Middle frontal gyrus (tissue), 1 donor: Measurements from ENCODE around the gene ZBTB7A.

ENCODE experiments used
- DNase-seq: peaks from one replicate; pipeline ENCODE4 v3.0.0-alpha.2; 2015; ENCODE audit warnings: low spot score; ENCODE audit errors: extremely low spot score

Gene ZBTB7A

DNA sequence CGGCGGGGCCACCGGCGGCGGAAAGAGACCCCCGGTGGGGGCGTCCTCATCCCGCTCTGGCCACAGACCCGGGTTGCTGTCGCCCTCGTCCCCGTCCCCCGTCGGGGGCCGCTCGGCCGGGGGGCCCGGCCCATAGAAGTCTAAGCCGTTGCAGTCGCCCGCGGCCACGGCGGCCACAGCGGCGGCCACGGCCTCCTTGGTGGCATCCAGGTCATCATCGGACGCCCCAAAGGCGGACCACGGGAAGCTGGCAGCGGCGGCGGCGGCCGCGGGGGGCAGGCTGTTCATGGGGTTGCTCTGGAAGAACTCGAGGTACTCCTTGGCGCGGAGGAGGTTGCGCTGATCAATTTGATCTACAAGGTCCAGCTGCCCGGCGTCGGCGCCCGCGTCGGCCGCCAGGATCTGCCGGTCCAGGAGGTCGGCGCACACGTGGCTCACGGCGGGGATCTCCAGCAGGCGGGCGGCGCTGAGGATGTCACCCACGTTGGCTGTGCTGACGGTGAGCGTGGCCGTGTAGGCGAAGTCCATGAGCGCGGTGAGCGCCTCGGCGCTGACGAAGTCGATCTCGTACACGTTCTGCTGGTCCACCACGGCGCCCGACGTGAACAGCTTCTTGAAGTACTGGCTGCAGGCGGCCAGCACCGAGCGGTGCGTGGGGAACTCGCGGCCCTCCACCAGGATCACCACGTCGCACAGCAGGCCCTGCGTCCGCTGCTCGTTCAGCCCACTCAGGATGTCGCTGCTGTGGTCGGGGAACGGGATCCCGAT is 12.1 kb downstream of the ZBTB7A start:
- no peak for DNase-seq

DNA sequence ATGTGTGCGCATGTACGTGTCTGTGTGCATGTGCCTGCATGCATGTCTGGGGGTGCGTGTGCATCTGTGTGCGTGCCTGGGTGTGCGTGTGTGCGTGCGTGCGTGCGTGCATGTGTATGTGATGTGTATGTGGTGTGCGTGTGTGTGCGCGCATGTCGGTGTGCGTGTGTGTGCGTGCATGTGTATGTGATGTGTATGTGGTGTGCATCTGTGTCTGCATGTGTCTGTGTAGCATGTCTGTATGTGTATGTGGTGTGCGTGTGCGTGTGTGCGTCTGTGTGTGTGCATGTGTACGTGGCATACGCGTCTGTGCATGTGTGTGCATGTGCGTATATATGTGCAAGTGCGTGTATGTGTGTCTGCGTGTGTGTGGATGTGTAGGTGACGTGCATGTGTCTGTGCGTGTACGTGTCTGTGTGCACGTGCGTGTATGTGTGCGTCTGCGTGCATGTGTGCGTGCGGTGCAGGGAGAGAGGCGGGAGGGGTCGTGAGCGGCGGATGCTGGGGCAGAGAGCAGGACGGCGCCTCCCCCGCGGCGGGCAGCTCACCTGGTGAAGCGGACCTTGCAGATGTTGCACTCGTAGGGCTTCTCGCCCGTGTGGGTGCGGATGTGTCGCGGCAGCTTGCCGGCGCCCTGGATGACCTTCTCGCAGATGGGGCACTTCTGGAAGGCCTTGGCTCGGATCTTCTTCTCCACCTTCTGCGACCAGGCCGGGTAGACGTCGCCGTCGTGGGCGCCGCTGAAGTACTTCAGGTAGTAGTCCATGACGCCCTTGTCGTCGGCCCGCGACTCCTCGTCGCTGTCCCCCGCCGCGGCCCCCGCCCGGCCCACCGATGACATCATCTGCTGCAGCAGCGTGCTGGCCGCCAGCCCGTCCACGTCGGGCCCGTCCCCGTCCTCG is 13.0 kb downstream of the ZBTB7A start:
- DNase-seq, result no peak

DNA sequence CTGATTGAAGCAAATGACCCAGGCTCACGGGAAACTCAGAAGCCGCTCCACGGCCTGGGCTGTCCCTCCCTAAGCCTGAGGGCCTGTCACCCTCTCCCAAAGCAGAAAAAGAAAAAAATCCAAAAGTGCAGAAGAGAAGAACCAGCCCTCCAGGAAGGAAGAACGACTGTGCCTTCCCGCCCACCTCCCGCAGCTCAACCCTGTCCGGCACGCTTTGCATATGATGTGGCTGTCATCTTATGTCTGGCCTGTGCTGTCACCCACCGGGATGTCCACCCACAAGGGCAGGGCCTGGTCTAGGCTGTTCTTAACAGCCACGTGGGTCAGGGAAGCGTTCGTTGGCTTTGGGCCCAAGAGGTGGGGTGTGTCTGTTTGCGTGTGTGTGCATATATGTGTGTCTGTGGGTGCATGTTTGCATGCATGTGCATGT is 13.7 kb downstream of the ZBTB7A start:
- DNase-seq, result no peak

DNA sequence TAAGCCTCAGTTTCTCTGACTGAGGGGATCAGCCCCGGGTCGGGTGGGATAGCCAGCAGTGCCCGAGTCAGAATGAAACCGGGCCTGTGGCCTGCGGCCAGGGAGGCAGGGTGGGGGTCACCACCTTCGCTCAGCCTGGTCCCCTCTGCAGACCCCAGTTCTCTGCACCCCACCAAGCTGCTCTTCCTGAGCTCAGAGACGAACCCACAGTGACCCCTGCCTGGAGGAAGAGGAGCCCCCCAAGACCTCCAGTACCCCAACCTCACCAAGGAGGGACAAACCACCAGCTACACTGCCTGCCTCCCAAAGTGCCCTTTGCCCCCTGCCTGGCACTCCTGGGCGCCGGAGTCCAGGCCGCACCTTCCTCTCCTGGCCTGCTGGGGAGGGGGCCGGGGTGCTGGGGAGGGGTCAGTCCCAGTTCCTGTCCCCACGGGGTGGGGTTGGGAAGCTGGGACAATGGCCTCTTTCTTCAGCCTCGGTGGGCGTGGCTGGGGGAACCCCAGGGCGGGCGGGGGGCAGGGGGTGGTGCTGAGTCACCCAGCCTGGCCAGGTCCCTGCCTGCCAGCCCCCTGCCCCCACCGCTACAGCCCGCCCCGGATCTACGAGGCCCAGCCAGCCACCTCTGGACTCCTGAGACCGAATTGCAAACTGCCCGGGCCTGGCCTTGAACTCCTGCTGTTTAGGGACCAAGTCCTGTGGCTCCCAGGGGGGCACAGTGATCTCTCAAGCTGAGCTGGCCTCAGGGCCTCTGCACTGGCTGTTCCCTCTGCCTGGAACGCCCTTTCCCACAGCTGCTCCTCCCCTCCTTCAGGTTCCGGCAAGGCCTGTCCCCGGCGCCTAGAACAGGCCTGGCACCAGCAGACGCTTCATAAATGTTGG is 14.3 kb downstream of the ZBTB7A start:
- no peak for DNase-seq

DNA sequence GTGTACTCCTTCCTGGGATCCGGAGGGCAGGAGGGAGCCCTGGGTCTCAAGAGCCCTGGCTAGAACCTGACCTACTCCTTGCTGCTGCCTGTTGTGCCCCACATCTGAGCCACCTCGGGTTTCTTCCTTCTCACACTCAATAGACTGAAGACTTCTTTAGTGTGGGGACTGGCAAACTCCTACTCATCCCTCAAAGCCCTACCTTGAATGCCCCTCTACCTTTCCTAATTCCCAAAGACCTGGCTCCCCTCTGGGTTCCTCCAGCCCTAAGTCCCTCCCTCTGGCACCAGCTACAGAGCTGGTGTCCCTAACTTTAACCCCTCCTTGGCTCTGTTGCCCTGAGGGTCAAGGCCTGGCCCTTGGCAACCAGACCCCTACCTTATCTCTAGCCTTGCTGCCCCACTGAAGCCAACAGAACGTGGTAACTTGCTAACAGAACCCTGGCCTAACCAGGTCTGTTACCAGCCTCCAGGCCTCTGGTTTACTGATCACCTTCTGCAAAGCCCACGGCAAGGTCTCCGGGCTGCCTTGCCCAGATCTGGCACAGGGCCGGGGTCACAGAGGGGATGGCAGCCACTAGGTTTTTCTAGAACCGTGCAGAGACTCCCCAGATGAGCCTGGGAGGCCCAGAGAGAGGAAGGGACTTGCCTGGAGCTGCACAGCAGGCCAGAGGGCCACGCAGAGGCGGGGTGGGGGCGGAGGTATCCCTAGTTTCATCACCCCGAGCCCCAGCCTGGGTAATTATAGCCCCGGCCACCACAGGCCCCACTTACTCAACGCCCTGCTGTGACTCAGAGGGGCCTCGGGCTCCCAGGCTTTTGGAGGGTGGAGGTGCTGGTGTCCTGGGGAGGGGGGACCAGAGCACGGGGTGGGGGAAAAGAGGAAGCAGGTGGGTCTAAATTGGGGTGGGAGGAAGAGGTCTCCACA is 15.3 kb downstream of the ZBTB7A start:
- no peak for DNase-seq

DNA sequence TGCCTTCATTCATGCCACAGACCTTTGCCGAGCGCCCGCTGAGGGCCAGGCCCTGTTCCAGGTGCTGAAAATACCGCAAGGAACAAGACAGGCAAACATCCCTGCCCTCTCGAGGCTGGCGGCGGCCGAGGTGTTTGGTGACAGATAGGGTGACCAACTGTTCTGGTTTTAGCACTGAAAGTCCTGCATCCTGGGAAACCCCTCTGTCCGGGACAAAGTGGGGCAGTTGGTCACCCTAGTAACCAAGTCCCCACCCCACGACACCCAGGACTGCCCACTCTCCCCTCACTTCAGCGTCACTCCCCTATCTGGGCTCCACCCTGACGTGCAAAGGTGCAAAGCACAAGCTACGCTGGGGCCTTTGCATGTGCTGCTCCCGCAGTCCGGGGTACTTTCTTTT is 17.3 kb downstream of the ZBTB7A start:
- DNase-seq, result no peak

DNA sequence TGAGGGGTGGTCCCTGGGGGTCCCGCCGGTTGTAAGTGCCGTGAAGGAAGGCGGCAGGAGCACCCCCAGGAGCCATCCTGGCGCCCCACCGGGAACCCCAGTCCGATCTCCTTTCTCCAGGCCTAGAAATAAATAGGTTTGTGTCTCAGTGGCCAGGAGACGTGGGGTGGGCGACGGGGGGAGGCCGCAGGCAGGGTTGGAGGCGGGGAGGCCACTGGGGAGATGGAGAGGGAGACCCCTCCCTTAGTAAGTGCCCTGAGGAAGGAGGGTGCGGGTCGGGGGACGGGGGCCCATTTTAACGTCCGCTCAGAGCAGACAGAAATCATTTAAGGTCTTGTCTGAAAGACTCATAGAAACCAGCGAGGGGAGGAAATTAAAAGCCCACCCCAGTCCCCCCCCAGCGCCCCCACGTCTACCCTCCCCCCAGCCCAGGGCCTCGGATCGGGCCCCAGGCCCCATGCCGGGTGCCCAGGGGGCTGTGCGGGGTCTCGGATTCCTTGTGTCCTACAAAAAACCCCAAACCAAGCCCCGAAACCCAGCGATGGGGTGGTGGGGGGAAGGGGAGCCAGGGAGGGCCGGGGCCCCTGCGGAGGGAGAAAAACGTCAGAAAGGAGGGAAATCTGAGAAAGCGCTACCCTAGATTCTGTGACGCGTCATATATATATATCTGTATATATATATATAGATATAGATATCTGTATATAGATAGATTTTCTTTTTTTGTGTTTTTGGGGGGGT is 19.6 kb downstream of the ZBTB7A start:
- DNase-seq, result no peak

DNA sequence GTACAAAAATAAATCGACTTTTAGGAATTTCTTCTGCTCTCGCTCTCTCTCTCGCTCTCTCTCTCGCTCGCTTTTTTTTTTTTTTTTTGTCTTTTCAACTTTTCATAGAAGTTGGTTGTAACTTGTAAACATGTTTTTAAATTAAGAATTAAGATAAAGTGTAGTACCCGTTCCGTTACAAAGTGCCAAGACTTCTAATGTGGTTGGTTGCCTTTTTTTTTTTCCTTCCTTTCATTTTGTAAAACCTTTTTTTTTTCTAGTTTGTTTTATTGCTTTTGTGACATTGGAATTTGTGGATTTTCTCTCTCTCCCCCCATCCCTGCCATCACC is 20.4 kb downstream of the ZBTB7A start:
- DNase-seq, result no peak

DNA sequence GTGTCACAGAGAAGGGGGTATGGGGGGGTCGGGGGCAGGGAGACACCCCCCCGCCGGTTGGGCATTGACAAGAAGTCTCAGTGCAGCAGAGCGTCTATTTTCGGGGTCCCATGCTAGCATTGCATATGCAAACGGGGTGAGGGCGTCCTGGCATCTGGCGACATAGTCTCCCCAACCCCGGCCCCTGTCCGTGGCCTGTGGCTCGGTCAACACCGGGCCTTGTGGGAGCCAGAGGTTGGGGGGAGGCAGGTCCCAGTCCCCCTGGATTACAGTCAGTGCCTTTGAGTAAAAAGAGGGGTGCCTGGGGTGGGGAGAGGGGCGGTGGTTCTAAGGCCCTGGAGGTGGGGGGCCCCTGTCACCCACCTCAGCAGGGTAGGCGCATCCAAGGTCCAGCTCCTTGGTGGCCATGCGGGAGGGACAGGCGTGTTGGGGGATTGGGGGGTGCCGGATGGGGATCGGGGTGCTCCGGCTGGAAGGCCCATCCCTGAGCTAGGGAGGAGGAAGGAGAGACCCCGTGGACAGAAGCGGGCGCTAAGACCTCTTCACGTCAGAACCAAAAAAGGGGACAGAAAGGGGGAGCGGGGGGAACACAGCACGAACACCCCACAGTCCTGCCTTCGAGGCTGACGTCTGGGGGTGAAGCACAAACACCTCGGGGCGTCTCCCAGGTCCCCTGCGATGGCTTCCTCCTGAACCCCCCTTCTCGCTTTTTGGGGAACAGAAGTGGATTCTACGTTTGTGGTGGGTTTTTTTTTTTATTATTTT is 20.9 kb downstream of the ZBTB7A start:
- DNase-seq, result no peak

DNA sequence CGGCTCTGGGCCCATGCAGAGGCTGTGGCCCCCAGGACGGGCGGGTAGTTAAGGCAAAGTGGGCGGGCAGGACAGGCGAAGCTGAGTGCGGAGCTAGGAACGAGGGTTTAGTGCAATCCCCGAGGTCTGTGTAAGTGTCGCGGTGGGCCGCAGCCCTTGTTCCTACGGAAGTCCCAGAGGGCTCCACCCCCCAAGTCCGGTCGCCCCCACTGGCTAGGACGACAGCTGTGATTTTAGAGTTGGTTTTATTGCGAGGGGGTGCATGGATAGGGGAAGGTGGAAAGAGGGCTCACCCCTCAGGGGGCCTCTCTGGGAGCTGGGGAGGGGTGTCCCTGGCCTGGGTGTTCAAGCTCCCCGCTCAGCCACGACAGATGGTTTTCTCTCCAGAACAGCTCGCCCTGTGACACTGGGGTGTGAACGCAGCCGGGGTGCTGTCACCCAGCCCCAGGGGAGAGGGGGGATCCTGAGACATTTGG is 21.7 kb downstream of the ZBTB7A start:
- DNase-seq, result no peak

DNA sequence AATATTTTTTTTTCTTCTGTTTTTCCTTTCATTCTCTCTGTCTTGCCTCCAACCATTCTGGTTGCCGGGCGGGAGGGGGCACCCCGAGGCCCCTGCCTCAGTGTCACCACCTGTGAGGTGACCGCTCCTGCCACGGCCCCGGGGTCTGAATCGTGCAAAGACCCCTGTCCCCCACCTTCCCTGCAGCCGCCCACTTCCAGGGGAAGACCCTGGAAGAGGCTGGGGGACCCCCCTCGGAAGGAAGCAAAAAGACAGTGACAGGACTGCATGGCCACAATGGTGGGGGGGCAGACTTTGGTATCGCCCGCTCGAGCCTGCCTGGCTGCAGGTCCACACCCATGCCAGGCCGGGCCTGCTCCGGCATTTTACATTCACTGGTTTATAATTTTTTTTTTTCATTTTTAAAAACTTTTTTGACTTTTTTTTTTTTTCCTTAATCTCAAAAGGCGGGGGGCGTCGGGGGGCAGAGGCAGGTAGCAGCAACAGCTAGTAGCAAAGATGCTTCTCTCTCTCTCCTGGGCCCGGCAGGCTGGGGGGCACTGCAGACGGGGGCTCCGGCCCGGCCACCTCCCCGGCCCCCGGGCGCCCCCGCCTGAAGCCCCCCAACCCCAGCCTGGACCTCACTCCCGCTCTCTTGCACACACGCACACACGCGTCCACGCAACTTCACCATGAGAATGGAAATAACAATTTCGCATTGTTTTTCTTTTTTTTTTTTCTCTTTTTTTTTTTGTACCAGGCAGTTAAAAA is 22.6 kb downstream of the ZBTB7A start:
- DNase-seq, result no peak

DNA sequence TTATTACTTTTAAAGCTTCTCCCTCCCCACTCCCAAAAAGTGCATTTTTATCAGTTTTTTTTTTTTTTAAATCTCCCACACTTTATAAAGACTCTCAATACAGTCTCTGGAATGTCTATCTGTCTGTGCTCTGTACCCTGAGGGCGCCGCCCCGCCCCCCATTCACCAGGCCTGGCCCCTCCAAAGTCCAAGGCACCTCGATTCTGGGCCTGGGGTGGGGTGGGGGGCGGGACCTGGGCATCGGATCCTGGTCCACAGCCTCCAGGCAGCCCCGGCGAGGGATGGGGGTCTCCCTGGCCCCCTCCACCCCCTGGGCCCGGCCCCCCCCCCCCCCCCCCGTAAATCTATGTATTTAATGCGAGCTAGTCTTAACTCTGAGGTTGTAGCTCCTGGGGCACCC is 23.3 kb downstream of the ZBTB7A start:
- no peak for DNase-seq

DNA sequence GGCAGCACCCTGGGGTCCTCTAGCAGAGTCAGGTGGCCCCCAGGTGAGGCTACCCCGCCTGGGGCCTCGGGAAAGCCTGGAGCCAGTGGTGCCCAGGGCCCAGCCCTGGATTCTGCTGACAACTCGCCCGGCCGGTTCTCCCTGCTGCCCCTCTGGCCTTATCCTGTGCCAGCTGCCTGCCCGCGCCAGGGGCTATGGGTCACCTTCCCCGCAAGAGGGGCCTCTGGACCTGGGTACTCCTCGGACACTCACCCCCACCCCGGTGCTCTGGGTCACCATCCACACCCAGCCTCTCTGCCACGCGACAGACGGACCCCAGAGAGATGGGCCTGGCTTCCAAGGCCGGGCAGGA is 24.0 kb downstream of the ZBTB7A start:
- DNase-seq, result no peak

DNA sequence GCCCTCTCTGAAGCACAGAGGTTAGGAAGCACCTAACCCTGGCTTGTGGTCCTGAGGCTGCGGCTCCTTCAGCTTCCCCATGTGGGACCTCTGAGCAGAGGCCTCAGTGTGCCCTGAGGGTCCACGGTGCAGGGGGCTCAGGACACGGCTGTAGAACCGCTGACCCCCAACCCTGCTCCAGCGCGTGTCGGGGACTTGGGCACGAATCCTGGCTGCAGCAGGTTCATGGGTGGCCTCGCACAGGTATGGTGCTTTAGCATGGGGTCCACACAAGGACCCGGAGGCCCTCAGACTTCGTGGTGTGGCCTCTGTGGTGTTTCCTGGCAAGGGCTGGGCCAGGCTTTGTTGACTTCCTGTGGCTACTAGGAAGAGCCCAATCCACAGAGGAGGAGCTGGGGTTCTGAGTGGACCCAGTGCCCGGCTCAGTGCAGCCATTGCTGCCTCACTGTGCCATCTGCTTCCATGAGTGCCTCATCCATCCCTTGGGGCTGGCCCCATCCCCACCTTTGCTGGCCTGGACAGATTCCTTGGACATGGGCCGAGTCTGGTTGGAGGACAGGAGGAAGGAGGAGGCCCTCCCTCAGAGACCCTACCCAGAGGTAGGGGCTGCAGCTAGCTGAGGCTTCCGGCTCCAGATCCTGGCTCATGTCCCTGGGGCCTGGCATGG is 24.5 kb downstream of the ZBTB7A start:
- no peak for DNase-seq

DNA sequence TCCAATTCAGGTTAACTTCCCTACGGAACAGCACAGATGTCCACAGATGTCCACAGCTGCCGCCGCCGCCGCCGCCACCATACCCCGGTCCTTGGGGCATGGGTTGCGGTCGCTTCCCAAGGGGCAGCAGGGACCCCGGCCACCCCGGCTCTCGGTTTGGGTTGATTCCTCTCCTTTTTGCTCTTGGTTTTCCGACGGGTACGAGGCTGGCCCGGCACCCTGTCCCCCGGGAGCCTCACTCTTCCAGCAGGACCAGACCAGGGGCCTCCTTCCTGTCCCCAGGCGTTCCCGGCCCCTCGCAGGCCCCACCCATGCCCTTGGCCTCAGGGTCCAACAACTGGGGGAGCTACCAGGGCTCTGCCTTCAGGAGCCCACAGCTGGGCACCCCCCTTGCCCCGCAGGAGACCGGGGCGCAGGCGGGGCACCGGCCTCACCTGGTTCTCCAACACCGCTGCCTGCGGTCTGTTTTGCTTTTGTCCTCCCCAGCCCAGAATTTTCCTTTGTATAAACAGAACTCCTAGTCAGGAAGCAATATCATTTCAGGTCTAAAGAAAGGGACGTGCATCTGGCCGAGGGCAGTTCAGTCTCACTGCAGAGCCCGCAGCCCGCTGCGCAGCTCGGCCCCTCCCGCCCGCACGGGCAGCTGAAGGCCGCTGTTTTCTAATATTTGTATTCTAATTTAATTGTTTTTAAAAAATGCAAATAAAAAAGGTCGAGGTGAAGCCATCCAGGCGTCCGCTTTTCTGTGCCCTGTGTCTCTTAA is 27.9 kb downstream of the ZBTB7A start:
- no peak for DNase-seq

DNA sequence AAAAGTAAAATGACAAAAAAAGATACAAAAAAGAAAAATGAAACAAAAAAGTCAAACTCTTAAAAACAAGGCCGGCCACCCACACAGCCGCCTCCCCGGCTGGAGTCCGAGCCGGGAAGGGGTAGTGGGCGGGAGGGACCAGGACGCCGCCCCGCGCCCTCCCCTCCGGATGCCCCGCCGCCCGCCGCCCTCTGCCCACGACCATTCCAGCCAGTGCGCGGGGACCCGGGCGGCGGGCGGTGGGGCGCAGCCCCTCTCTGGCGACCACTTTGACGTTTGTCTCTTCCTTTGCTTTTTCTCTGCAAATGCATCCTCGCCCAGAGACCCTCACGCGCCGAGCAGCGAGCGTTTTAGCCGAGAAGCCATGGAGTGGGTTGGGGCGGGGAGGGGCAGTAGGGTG is 28.6 kb downstream of the ZBTB7A start:
- DNase-seq, result no peak

DNA sequence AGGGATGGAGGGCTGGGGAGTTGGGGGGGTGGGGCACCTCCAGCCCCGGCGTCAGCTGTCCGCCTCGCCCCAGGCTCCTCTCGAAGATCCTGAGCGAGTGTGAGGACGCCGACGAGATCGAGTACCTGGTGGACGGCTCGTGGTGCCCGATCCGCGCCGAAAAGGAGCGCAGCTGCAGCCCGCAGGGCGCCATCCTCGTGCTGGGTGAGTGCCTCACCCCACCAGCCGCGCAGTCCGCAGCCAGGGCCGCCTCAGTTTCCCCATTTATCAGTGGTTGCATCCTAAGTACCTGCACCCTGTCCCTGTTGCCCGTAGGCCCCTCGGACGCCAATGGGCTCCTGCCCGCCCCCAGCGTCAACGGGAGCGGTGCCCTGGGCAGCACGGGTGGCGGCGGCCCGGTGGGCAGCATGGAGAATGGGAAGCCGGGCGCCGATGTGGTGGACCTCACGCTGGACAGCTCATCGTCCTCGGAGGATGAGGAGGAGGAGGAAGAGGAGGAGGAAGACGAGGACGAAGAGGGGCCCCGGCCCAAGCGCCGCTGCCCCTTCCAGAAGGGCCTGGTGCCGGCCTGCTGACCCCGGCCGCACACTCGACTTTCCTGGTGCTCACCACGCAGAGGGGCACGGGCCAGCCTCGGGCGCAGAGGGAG is 29.3 kb downstream of the ZBTB7A start:
- DNase-seq, result no peak
